HEK293 (cell line): ENCODE results near the gene MUS81.

Experiments used
- CTCF ChIA-PET: fragments of 350-600 bp; formaldehyde crosslinking; extraction: SDS; loops from one replicate; lab custom pipeline; 2021; ENCODE audit warnings: antibody characterized with exemption; lab: Yijun Ruan, JAX
- POLR2A ChIA-PET: fragments of 300-600 bp; formaldehyde crosslinking; extraction: SDS; loops from one replicate; lab custom pipeline; 2020; ENCODE audit warnings: antibody characterized with exemption, inconsistent platforms; lab: Yijun Ruan, JAX
- H3K27ac ChIP-seq: fragments of 200-500 bp; sonication (Bioruptor generic); 2 replicates; pipeline ENCODE4 v1.5.1; 2014; ENCODE audit warnings: low read depth, low read length, control low read depth, inconsistent platforms; ENCODE audit errors: extremely low read depth
- H3K36me3 ChIP-seq, 2 experiments: fragments of 200-500 bp in 1 of 2; sonication (Bioruptor generic) in 1 of 2; 1 replicate in 1 of 2; 2 replicates in 1 of 2; pipeline ENCODE4 v1.5.1; 2014 to 2017; ENCODE audit warnings: inconsistent platforms in 2 of 2, low read length in 2 of 2; ENCODE audit not compliant: control insufficient read depth in 2 of 2, insufficient read depth in 1 of 2
- H3K4me1 ChIP-seq: fragments of 200-500 bp; sonication (Bioruptor generic); 2 replicates; pipeline ENCODE4 v1.5.1; 2014; ENCODE audit warnings: mild to moderate bottlenecking, low read length, inconsistent platforms; ENCODE audit not compliant: control insufficient read depth, insufficient read depth
- H3K4me3 ChIP-seq: 2 replicates; pipeline ENCODE4 v1.5.1; 2011; ENCODE audit warnings: low read depth, mild to moderate bottlenecking, control low read depth, low read length, moderate library complexity
- H3K9me3 ChIP-seq: fragments of 200-500 bp; sonication (Bioruptor generic); 2 replicates; pipeline ENCODE4 v1.5.1; 2014; ENCODE audit warnings: low read depth, low read length, inconsistent platforms; ENCODE audit not compliant: control insufficient read depth, insufficient read depth
- AEBP2 ChIP-seq: fragments of 450-650 bp; formaldehyde crosslinking; IDR thresholded peaks from 2 replicates; pipeline ENCODE4 v1.5.1; 2016; ENCODE audit warnings: missing biosample characterization, missing genetic modification characterization, borderline replicate concordance
- BCL11B ChIP-seq: fragments of 450-650 bp; formaldehyde crosslinking; IDR thresholded peaks from 2 replicates; pipeline ENCODE4 v1.5.1; 2016; ENCODE audit warnings: low read depth, missing biosample characterization, missing genetic modification characterization
- CTCF ChIP-seq: fragments of 450-650 bp; formaldehyde crosslinking; IDR thresholded peaks from 2 replicates; pipeline ENCODE4 v1.5.1; 2016; ENCODE audit warnings: missing biosample characterization, missing genetic modification characterization
- GFI1B ChIP-seq: fragments of 450-650 bp; formaldehyde crosslinking; IDR thresholded peaks from 2 replicates; pipeline ENCODE4 v1.5.1; 2016; ENCODE audit warnings: missing biosample characterization, missing genetic modification characterization
- GLI4 ChIP-seq: fragments of 450-650 bp; formaldehyde crosslinking; IDR thresholded peaks from 2 replicates; pipeline ENCODE4 v1.5.1; 2016; ENCODE audit warnings: missing biosample characterization, missing genetic modification characterization
- GLIS1 ChIP-seq: fragments of 450-650 bp; formaldehyde crosslinking; IDR thresholded peaks from 2 replicates; pipeline ENCODE4 v1.5.1; 2016; ENCODE audit warnings: missing biosample characterization, missing genetic modification characterization
- MEIS1 ChIP-seq: sonication (generic); formaldehyde crosslinking; IDR thresholded peaks from 2 replicates; pipeline ENCODE4 v1.8.1; 2022; ENCODE audit warnings: missing genetic modification reagents, mild to moderate bottlenecking, borderline replicate concordance
- OSR2 ChIP-seq: fragments of 450-650 bp; formaldehyde crosslinking; IDR thresholded peaks from 2 replicates; pipeline ENCODE4 v1.5.1; 2016; ENCODE audit warnings: missing biosample characterization, missing genetic modification characterization
- PRDM1 ChIP-seq: fragments of 450-650 bp; formaldehyde crosslinking; IDR thresholded peaks from 2 replicates; pipeline ENCODE4; 2016; ENCODE audit warnings: missing biosample characterization, missing genetic modification characterization
- REPIN1 ChIP-seq: fragments of 450-650 bp; formaldehyde crosslinking; IDR thresholded peaks from 2 replicates; pipeline ENCODE4 v1.5.1; 2017; ENCODE audit warnings: missing biosample characterization, missing genetic modification characterization, low read depth
- SP7 ChIP-seq: fragments of 450-650 bp; formaldehyde crosslinking; IDR thresholded peaks from 2 replicates; pipeline ENCODE4 v1.5.1; 2016; ENCODE audit warnings: missing biosample characterization, missing genetic modification characterization
- ZBTB20 ChIP-seq: fragments of 450-650 bp; formaldehyde crosslinking; IDR thresholded peaks from 2 replicates; pipeline ENCODE4 v1.5.1; 2016; ENCODE audit warnings: missing biosample characterization, missing genetic modification characterization
- ZBTB26 ChIP-seq: fragments of 450-650 bp; formaldehyde crosslinking; optimal IDR thresholded peaks from 2 replicates; pipeline ENCODE3; 2016; ENCODE audit warnings: missing biosample characterization, mild to moderate bottlenecking, missing genetic modification characterization
- ZNF132 ChIP-seq: fragments of 450-650 bp; formaldehyde crosslinking; IDR thresholded peaks from 2 replicates; pipeline ENCODE4 v1.5.1; 2017; ENCODE audit warnings: missing biosample characterization, missing genetic modification characterization, borderline replicate concordance
- ZNF133 ChIP-seq: fragments of 450-650 bp; formaldehyde crosslinking; IDR thresholded peaks from 2 replicates; pipeline ENCODE4 v1.5.1; 2016; ENCODE audit warnings: missing biosample characterization, missing genetic modification characterization
- ZNF174 ChIP-seq: fragments of 450-650 bp; formaldehyde crosslinking; IDR thresholded peaks from 2 replicates; pipeline ENCODE4 v1.5.0; 2017; ENCODE audit warnings: missing biosample characterization, mild to moderate bottlenecking, missing genetic modification characterization
- ZNF223 ChIP-seq: fragments of 450-650 bp; formaldehyde crosslinking; IDR thresholded peaks from 2 replicates; pipeline ENCODE4 v1.5.1; 2016; ENCODE audit warnings: missing biosample characterization, missing genetic modification characterization
- ZNF280C ChIP-seq: fragments of 450-650 bp; formaldehyde crosslinking; IDR thresholded peaks from 2 replicates; pipeline ENCODE4 v1.5.1; 2016; ENCODE audit warnings: missing biosample characterization, missing genetic modification characterization
- ZNF501 ChIP-seq: fragments of 450-650 bp; formaldehyde crosslinking; IDR thresholded peaks from 2 replicates; pipeline ENCODE4 v1.5.1; 2016; ENCODE audit warnings: missing biosample characterization, missing genetic modification characterization
- ZNF610 ChIP-seq: fragments of 450-650 bp; formaldehyde crosslinking; IDR thresholded peaks from 2 replicates; pipeline ENCODE4 v1.5.1; 2016; ENCODE audit warnings: missing biosample characterization, missing genetic modification characterization, borderline replicate concordance
- ZNF626 ChIP-seq: fragments of 450-650 bp; sonication (Bioruptor Pico); formaldehyde crosslinking; IDR thresholded peaks from 2 replicates; pipeline ENCODE4 v1.5.1; 2018; ENCODE audit warnings: missing biosample characterization, missing genetic modification characterization, inconsistent platforms
- ZNF660 ChIP-seq: fragments of 450-650 bp; IDR thresholded peaks from 2 replicates; pipeline ENCODE4 v1.5.1; 2018; ENCODE audit warnings: missing biosample characterization, mild to moderate bottlenecking, missing genetic modification characterization
- ZNF664 ChIP-seq: fragments of 450-650 bp; formaldehyde crosslinking; IDR thresholded peaks from 2 replicates; pipeline ENCODE4 v1.5.1; 2016; ENCODE audit warnings: missing biosample characterization, missing genetic modification characterization
- ZNF701 ChIP-seq: fragments of 450-650 bp; formaldehyde crosslinking; IDR thresholded peaks from 2 replicates; pipeline ENCODE4 v1.5.1; 2016; ENCODE audit warnings: missing biosample characterization, missing genetic modification characterization
- ZNF843 ChIP-seq: fragments of 450-650 bp; formaldehyde crosslinking; IDR thresholded peaks from 2 replicates; pipeline ENCODE4 v1.5.1; 2016; ENCODE audit warnings: missing biosample characterization, missing genetic modification characterization

The MUS81 gene

GRCh38 chr11:65890324-65891218, 30.3 kb downstream of the MUS81 start, which contains the start of gene CCDC85B (continued):
- no peak for TF ChIP-seq SP7 (tag by site-specific recombination)
- no peak for TF ChIP-seq ZNF701 (tag by site-specific recombination)
- no peak for TF ChIP-seq ZNF660
- TF ChIP-seq ZNF626 (tag by site-specific recombination): no peak
- TF ChIP-seq MEIS1: no peak
- TF ChIP-seq ZNF280C (tag by site-specific recombination): no peak

- H3K4me3 ChIP-seq: peak overlapping the region; percentile 55
- H3K36me3 ChIP-seq: peaks cover 0 to 9% of the 10 kb centered on the region in 2 experiments; a peak in 2 of 3 replicates
- ChIA-PET POLR2A (interaction anchor here (0.5 to 6.1 kb wide), 19 partner anchors 9 to 398 kb away, joined by 3 to 121 read pairs (median 5); partner anchors contain the start of genes C11orf68, CFL1, DRAP1 and FOSL1), CTCF (interaction anchor here (0.6 to 9.5 kb wide), 10 partner anchors 10 to 493 kb away, joined by 3 to 189 read pairs (median 12); partner anchors contain the start of genes CFL1, FOSL1, MUS81 and SART1)
- no peaks in the 10 kb centered on the region for H3K4me1 ChIP-seq
- no peaks in the 10 kb centered on the region for H3K9me3 ChIP-seq
- H3K27ac ChIP-seq: peak overlapping the region; percentile 67; the same call in 1 of the 2 replicates
- TF ChIP-seq CTCF (tag by site-specific recombination): peak; percentile 74
- TF ChIP-seq PRDM1 (tag by site-specific recombination): no peak
- TF ChIP-seq ZNF133 (tag by site-specific recombination): no peak
- no peak for TF ChIP-seq ZNF610
- no peak for TF ChIP-seq ZNF132 (tag by site-specific recombination)
- no peak for TF ChIP-seq ZNF843
- no peak for TF ChIP-seq AEBP2 (tag by site-specific recombination)
- no peak for TF ChIP-seq ZBTB26 (tag by site-specific recombination)
- TF ChIP-seq ZNF174 (tag by site-specific recombination): no peak
- TF ChIP-seq OSR2 (tag by site-specific recombination): peak; percentile 56
- TF ChIP-seq ZBTB20: peak; percentile 59; the same call in 1 of the 2 replicates
- TF ChIP-seq ZNF223 (tag by site-specific recombination): no peak
- TF ChIP-seq BCL11B (tag by site-specific recombination): no peak
- TF ChIP-seq ZNF501 (tag by site-specific recombination): no peak
- peak; percentile 79 for TF ChIP-seq GLIS1
- no peak for TF ChIP-seq ZNF664 (tag by site-specific recombination)
- no peak for TF ChIP-seq GFI1B (tag by site-specific recombination)
- no peak for TF ChIP-seq REPIN1
- no peak for TF ChIP-seq GLI4 (tag by site-specific recombination)
Measured at GRCh38 chr11:65891219-65892136, 31.2 kb downstream of the MUS81 start.
